H1 (cell line): ENCODE data around the gene SAPCD1. TPM values are rescaled to one million over a fixed set of nuclear protein-coding genes. Genes with fewer than 3 reads are reported as not detected.

Source experiments
- ASH2L ChIP-seq: fragments of 200-600, 300-600 bp; sonication (generic); IDR thresholded peaks from one replicate; pipeline ENCODE4 v1.7.1; 2017; ENCODE audit warnings: low read length
- ATF2 ChIP-seq: IDR thresholded peaks from 2 replicates; pipeline ENCODE4 v1.6.1; 2012; ENCODE audit warnings: low read length, inconsistent platforms
- BCL11A ChIP-seq, 2 experiments: IDR thresholded peaks; one replicate each; pipeline ENCODE4 v1.6.1; 2011; ENCODE audit warnings: low read depth in 2 of 2, low read length in 2 of 2, mild to moderate bottlenecking in 2 of 2
- CHD7 ChIP-seq: fragments of 300-600 bp; sonication (generic); IDR thresholded peaks from 2 replicates; pipeline ENCODE4 v1.7.1; 2012; ENCODE audit warnings: low read length, moderate library complexity, mild to moderate bottlenecking, inconsistent platforms; ENCODE audit not compliant: insufficient replicate concordance
- GTF2F1 ChIP-seq: IDR thresholded peaks from 2 replicates; pipeline ENCODE4 v1.6.1; 2012; ENCODE audit warnings: low read depth, low read length, improper control_type of control experiment, borderline replicate concordance
- KDM4A ChIP-seq: IDR thresholded peaks from one replicate; pipeline ENCODE4 v1.7.1; 2012; ENCODE audit warnings: low read depth, mild to moderate bottlenecking, moderate library complexity, low read length, inconsistent platforms; ENCODE audit not compliant: severe bottlenecking
- PHF8 ChIP-seq: fragments of 200-600 bp; sonication (generic); conservative IDR thresholded peaks from 2 replicates; pipeline ENCODE4 v1.7.1; 2012; ENCODE audit warnings: low read depth, mild to moderate bottlenecking, inconsistent platforms, low read length, moderate library complexity
- POU5F1 ChIP-seq: IDR thresholded peaks from 2 replicates; pipeline ENCODE4 v1.6.1; 2011; ENCODE audit warnings: low read depth, mild to moderate bottlenecking, low read length, moderate library complexity
- RBBP5 ChIP-seq: IDR thresholded peaks from 2 replicates; pipeline ENCODE4 v1.7.1; 2012; ENCODE audit warnings: low read depth, mild to moderate bottlenecking, inconsistent platforms, low read length, moderate library complexity, borderline replicate concordance
- polyA plus RNA-seq, 7 experiments: library from polyadenylated mRNA; depleted of rRNA in 3 of 7; stranded (reverse) in 5 of 7; unstranded in 2 of 7; fragments of >200 nt in 5 of 7; fragments of 200-250 nt in 2 of 7; gene quantifications; 1 replicate in 5 of 7; 2 replicates in 1 of 7; 4 replicates in 1 of 7; pipeline versions ENCODE4 v1.2.1 to v1.2.3, GENCODE V29; 2011 to 2013; ENCODE audit warnings: missing spikeins in 2 of 7, mixed read lengths in 2 of 7
- total RNA-seq: library from RNA; stranded (reverse); fragmentation: NEBNext Ultra II Directional; extraction: Animal tissue kit (Norgen Biotek cat#: 25700); gene quantifications from 2 replicates; pipeline ENCODE4 v1.2.1, GENCODE V29; 2021

SAPCD1 gene
- total and polyA plus RNA-seq, 2 of the 8 experiments (the other 6 are each of a cell fraction or from before 2014, with no cell fraction given): 3.1 to 5.9 TPM

GRCh38 chr6:31734821-31735406, 27.5 kb upstream of the SAPCD1 start (continued):
- TF ChIP-seq CHD7 (no peak), BCL11A (IDR thresholded peaks at IDR 0.05; ENCODE audit: low read depth in 2 of 2, low read length in 2 of 2) (no peak), KDM4A (no peak), POU5F1 (no peak), RBBP5 (no peak), ATF2 (no peak; the same call in 1 of the 2 replicates), PHF8 (no peak), GTF2F1 (no peak), ASH2L (peak; percentile 18)
